ENCODE results near the gene HOXC10. TPM values are rescaled to one million over a fixed set of nuclear protein-coding genes. Genes with fewer than 3 reads are reported as not detected.
A peak's percentile ranks its signal among the peaks of the same experiment; 100 is the strongest.

HOXC10 gene
- polyA plus RNA-seq, 1 donor (not counting 4 experiments of a cell fraction or from before 2014, with no cell fraction given) = 14.1 TPM

DNA sequence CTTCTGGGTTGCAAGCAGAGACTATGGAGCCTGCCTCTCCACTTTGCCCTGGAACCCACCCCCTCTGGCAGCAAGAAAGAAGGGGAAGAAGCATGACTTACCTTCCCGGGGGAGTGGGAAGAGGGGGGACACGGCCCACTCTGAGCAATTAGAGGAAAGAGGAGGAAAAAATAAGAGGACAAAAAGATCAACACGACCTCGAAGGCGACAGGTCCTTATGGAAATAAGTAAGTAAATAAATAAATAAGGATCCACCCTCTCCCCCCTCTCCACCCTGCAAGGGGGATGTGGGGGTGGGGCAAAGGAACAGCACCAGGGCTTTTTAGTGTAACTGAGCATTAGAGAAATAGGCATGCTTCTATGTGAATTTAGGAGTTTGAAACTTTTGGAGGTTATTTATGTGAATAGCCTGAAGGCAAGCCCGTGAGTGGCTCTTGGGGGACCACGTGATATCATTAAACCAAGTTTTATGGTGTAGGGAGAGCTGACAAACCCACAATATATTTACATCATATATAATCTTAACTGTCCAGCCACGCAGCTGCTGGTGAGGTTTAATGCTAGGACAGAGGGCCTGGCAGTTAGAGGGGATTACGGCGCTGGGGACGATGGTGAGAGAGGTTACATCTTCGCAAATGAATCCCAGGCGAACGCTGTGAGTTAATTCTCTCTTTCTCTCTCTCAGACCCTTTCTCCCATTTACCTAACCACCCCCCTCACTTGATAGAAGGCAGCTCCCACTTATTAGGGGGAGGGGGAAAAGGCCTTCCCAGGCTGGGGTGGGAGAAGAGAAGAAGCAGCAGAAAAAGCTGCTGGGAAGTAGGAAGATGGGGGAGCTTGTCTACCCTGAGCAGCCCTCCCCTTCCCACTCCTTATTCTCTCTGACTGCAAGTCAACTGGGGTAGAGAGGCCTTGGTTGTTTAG, 52.7 kb downstream of the HOXC10 start:
- no peak for FAIRE-seq

DNA sequence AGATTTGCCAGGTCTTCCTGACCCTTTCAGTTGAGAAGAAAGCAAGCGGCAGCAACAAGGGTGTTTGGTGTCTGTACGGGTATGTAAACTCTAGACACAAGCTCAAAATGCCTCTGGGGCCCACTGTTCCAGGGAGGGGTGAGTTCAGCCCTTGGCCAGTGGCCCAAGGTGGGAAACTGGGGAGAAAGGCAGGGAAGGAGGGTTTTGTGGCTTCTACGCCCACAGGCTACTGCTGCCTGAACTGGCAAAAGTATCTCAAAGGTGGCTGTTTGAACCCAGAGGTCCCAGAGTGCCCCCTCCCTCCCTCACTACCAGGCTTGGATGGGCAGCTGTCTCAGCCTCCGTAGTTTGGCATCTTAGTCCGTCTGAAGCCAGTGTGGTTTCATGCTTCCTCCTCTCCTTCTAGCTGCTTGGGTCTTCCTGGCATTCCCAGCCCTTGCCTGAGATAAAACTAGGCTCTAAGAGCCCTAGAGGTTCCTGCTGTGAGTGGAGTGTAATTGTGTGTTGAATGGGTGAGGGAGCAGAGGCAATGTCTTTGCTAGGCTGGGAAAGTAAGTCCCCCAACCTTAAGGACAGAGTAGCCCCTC, 53.4 kb downstream of the HOXC10 start:
- Histone ChIP-seq H3K27ac (ENCODE audit: control insufficient read depth, insufficient read depth, low read length) (no peak overlapping the region), H3K36me3 (ENCODE audit: control insufficient read depth in 2 of 2, extremely low read depth in 1 of 2, insufficient read depth in 2 of 2, low read length in 2 of 2) (no peaks in the 10 kb centered on the region)

More for the DNA sequence above, 52.7 kb downstream of the HOXC10 start:
- dilution Hi-C loops (cut with MboI; ENCODE audit: extremely low pct_ligation_motif_present, low sequenced_read_pairs) = no loop called here
- no peak for DNase-seq (ENCODE audit: low read depth, low spot score)
- no peaks in the 10 kb centered on the region for H3K9me3 ChIP-seq (ENCODE audit: control insufficient read depth, low read depth, low read length)
- H3K79me2 ChIP-seq (ENCODE audit: control insufficient read depth, insufficient read depth, low read length) = no peaks in the 10 kb centered on the region
- peak overlapping the region; percentile 44 for H3K4me2 ChIP-seq (ENCODE audit: control insufficient read depth, extremely low read depth, insufficient read depth, low read depth, low read length)
- TF ChIP-seq, protein P1, sequence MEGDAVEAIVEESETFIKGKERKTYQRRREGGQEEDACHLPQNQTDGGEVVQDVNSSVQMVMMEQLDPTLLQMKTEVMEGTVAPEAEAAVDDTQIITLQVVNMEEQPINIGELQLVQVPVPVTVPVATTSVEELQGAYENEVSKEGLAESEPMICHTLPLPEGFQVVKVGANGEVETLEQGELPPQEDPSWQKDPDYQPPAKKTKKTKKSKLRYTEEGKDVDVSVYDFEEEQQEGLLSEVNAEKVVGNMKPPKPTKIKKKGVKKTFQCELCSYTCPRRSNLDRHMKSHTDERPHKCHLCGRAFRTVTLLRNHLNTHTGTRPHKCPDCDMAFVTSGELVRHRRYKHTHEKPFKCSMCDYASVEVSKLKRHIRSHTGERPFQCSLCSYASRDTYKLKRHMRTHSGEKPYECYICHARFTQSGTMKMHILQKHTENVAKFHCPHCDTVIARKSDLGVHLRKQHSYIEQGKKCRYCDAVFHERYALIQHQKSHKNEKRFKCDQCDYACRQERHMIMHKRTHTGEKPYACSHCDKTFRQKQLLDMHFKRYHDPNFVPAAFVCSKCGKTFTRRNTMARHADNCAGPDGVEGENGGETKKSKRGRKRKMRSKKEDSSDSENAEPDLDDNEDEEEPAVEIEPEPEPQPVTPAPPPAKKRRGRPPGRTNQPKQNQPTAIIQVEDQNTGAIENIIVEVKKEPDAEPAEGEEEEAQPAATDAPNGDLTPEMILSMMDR (optimal IDR thresholded peaks at IDR 0.05 in 1 of 3, IDR thresholded peaks at IDR 0.05 in 1 of 3, conservative IDR thresholded peaks at IDR 0.05 in 1 of 3; ENCODE audit: extremely low read depth in 1 of 3, insufficient read depth in 2 of 3, low read length in 3 of 3) = no peak
- no peak for TF ChIP-seq EZH2 (IDR thresholded peaks at IDR 0.05; ENCODE audit: low read length)
- no peak overlapping the region for H2AFZ ChIP-seq (ENCODE audit: control insufficient read depth, low read length)
- peaks cover 3% of the 10 kb centered on the region for H3K27me3 ChIP-seq (ENCODE audit: control insufficient read depth, extremely low read depth, insufficient read depth, low read length)
- no peaks in the 10 kb centered on the region for H4K20me1 ChIP-seq (ENCODE audit: control insufficient read depth, extremely low read depth, insufficient read depth, low read length)
- H3K36me3 ChIP-seq (ENCODE audit: control insufficient read depth in 2 of 2, extremely low read depth in 1 of 2, insufficient read depth in 2 of 2, low read length in 2 of 2) = no peaks in the 10 kb centered on the region
- H3K9me1 ChIP-seq (ENCODE audit: control insufficient read depth, extremely low read depth, insufficient read depth, low read length) = no peaks in the 10 kb centered on the region
- H3K4me3 ChIP-seq (ENCODE audit: control insufficient read depth in 2 of 3, extremely low read depth in 1 of 3, insufficient read depth in 2 of 3, low read depth in 1 of 3, low read length in 3 of 3) = no peak overlapping the region
- peaks cover 39% of the 10 kb centered on the region for H3K4me1 ChIP-seq (ENCODE audit: control insufficient read depth, extremely low read depth, insufficient read depth, low read length)
- H3K9ac ChIP-seq (ENCODE audit: control insufficient read depth, extremely low read depth, insufficient read depth, low read length) = no peak overlapping the region
- H3K27ac ChIP-seq (ENCODE audit: control insufficient read depth, insufficient read depth, low read length) = no peak overlapping the region

More for the DNA sequence above, 53.4 kb downstream of the HOXC10 start:
- dilution Hi-C loops (cut with MboI; ENCODE audit: extremely low pct_ligation_motif_present, low sequenced_read_pairs) = no loop called here
- no peaks in the 10 kb centered on the region for H3K79me2 ChIP-seq (ENCODE audit: control insufficient read depth, insufficient read depth, low read length)
- H3K4me3 ChIP-seq (ENCODE audit: control insufficient read depth in 2 of 3, extremely low read depth in 1 of 3, insufficient read depth in 2 of 3, low read depth in 1 of 3, low read length in 3 of 3) = no peak overlapping the region
- no peak overlapping the region for H3K9ac ChIP-seq (ENCODE audit: control insufficient read depth, extremely low read depth, insufficient read depth, low read length)
- peaks cover 3% of the 10 kb centered on the region for H3K27me3 ChIP-seq (ENCODE audit: control insufficient read depth, extremely low read depth, insufficient read depth, low read length)
- H2AFZ ChIP-seq (ENCODE audit: control insufficient read depth, low read length) = no peak overlapping the region
- no peaks in the 10 kb centered on the region for H3K9me3 ChIP-seq (ENCODE audit: control insufficient read depth, low read depth, low read length)
- DNase-seq (ENCODE audit: low read depth, low spot score) (no peak), FAIRE-seq (no peak)
- H3K9me1 ChIP-seq (ENCODE audit: control insufficient read depth, extremely low read depth, insufficient read depth, low read length) = no peaks in the 10 kb centered on the region
- H3K4me2 ChIP-seq (ENCODE audit: control insufficient read depth, extremely low read depth, insufficient read depth, low read depth, low read length) = no peak overlapping the region
- peaks cover 35% of the 10 kb centered on the region for H3K4me1 ChIP-seq (ENCODE audit: control insufficient read depth, extremely low read depth, insufficient read depth, low read length)
- TF ChIP-seq EZH2 (IDR thresholded peaks at IDR 0.05; ENCODE audit: low read length) = no peak
- TF ChIP-seq, protein P1 (optimal IDR thresholded peaks at IDR 0.05 in 1 of 3, IDR thresholded peaks at IDR 0.05 in 1 of 3, conservative IDR thresholded peaks at IDR 0.05 in 1 of 3; ENCODE audit: extremely low read depth in 1 of 3, insufficient read depth in 2 of 3, low read length in 3 of 3) = no peak
- H4K20me1 ChIP-seq (ENCODE audit: control insufficient read depth, extremely low read depth, insufficient read depth, low read length) = no peaks in the 10 kb centered on the region

Data from keratinocyte (primary cell).